T-cell (primary cell): ENCODE measurements around the gene ZNF322. TPM values are rescaled to one million over a fixed set of nuclear protein-coding genes. Genes with fewer than 3 reads are reported as not detected.

Experiments
- ATAC-seq, 4 experiments: fragments of 200-7000 bp in 3 of 4; fragments of 150-1000 bp in 1 of 4; cut with Tn5 transposase; replicated peaks in 1 of 4; 1 replicate in 3 of 4; 2 replicates in 1 of 4; pipeline ENCODE4 v1.10.0; 2021; ENCODE audit warnings: moderate library complexity in 3 of 4, mild to moderate bottlenecking in 2 of 4, moderate number of reproducible peaks in 1 of 4
- CTCF ChIA-PET, 2 donors: fragments of 300-600 bp; sonication (Branson Sonifier 250); formaldehyde crosslinking; loops; one replicate each; lab custom pipeline; 2022; ENCODE audit warnings: antibody characterized with exemption in 2 of 2; lab: Charles Lee
- POLR2A ChIA-PET, 2 donors: fragments of 300-600 bp; sonication (Branson Sonifier 250); formaldehyde crosslinking; loops; one replicate each; lab custom pipeline; 2022; ENCODE audit warnings: antibody characterized with exemption in 2 of 2; lab: Charles Lee
- DNase-seq, 35 experiments: peaks; one replicate each; pipeline versions ENCODE4 v3.0.0 to v3.0.0-alpha.2; 2013 to 2023
- H3K27ac ChIP-seq: one replicate; pipeline ENCODE4 v1.5.1; 2013; ENCODE audit warnings: low read length
- H3K27me3 ChIP-seq, 2 experiments: replicated peaks in 1 of 2; 1 replicate in 1 of 2; 2 replicates in 1 of 2; pipeline versions ENCODE4 v1.6.1 to v1.7.0; 2013; ENCODE audit warnings: low read length in 1 of 2, mixed read lengths in 1 of 2; ENCODE audit not compliant: control insufficient read depth in 2 of 2, insufficient read depth in 2 of 2; ENCODE audit errors: extremely low read depth in 1 of 2
- H3K36me3 ChIP-seq, 2 donors: 1 replicate in 1 of 2; 2 replicates in 1 of 2; pipeline versions ENCODE4 v1.6.1 to v1.7.0; 2013; ENCODE audit warnings: low read length in 1 of 2; ENCODE audit not compliant: control insufficient read depth in 2 of 2, insufficient read depth in 1 of 2; ENCODE audit errors: extremely low read depth in 1 of 2
- H3K4me1 ChIP-seq, 2 experiments: 1 replicate in 1 of 2; 2 replicates in 1 of 2; pipeline versions ENCODE4 v1.6.1 to v1.7.0; 2013; ENCODE audit warnings: low read length in 2 of 2, mixed read lengths in 1 of 2; ENCODE audit not compliant: insufficient read depth in 2 of 2, control insufficient read depth in 1 of 2; ENCODE audit errors: extremely low read depth in 1 of 2
- H3K4me3 ChIP-seq, 2 donors: 1 replicate in 1 of 2; 2 replicates in 1 of 2; pipeline versions ENCODE4 v1.5.1 to v1.7.0; 2013; ENCODE audit warnings: mild to moderate bottlenecking in 2 of 2, low read length in 1 of 2, moderate library complexity in 1 of 2; ENCODE audit not compliant: control insufficient read depth in 1 of 2; ENCODE audit errors: extremely low read depth in 1 of 2
- H3K9me3 ChIP-seq: 2 replicates; pipeline ENCODE4 v1.7.0; 2013
- H3K27ac Mint-ChIP-seq, 2 donors: one replicate each; pipeline ENCODE4 v1.8.0; 2020 to 2021; ENCODE audit warnings: mild to moderate bottlenecking in 2 of 2, mixed read lengths in 2 of 2
- H3K27me3 Mint-ChIP-seq, 2 donors: one replicate each; pipeline ENCODE4 v1.8.0; 2021 to 2022; ENCODE audit warnings: mixed read lengths in 2 of 2
- H3K36me3 Mint-ChIP-seq: one replicate; pipeline ENCODE4 v1.8.0; 2021; ENCODE audit warnings: mixed read lengths
- H3K4me1 Mint-ChIP-seq, 3 donors: one replicate each; pipeline ENCODE4 v1.8.0; 2020 to 2022; ENCODE audit warnings: mixed read lengths in 3 of 3, mild to moderate bottlenecking in 1 of 3
- H3K4me3 Mint-ChIP-seq, 3 donors: one replicate each; pipeline ENCODE4 v1.8.0; 2020 to 2022; ENCODE audit warnings: mild to moderate bottlenecking in 3 of 3, mixed read lengths in 3 of 3, moderate library complexity in 3 of 3
- H3K9me3 Mint-ChIP-seq, 3 donors: one replicate each; pipeline ENCODE4 v1.8.0; 2020 to 2022; ENCODE audit warnings: mixed read lengths in 3 of 3
- whole genome bisulfite sequencing: methylation state at CpG from one replicate; pipeline ENCODE4 v1.1.5; 2013; ENCODE audit warnings: missing lambda C conversion rate; ENCODE audit not compliant: insufficient coverage; 5-methylcytosine and 5-hydroxymethylcytosine counted together
- total RNA-seq, 35 experiments: library from RNA in 6 of 35; stranded (reverse) in 6 of 35; fragments of 120-200 nt in 1 of 35; gene quantifications; one replicate each; pipeline versions ENCODE4 v1.2.1 to v1.2.4 and lab custom pipeline; 2013 to 2026

Gene ZNF322
- total RNA-seq, 5 donors from 2014 or later (not counting 1 experiment from before 2014, with no cell fraction given) = 2.9 to 17.9 (median 14.7) TPM

DNA sequence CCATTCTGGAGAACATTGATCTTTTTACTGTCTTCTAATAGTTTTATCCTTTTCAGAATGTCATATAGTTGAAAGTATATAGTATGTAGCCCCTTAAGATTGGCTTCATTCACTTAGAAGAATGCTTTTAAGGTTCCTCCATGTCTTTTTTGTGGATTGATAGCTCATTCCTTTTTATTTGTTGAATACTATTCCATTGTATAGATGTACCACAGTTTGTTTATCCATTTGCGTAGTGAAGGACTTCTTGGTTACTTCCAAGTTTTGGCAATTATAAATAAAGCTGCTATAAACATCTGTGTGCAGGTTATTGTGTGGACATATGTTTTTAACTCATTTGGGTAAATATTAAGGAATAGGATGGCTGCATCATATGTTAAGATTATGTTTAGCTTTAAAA lies 35.0 kb downstream of the ZNF322 start:
- no CpG with 5 or more reads among the region's 1 CpG for WGBS
- H3K27me3 Mint-ChIP-seq = peaks cover 3 to 28% of the 10 kb centered on the region in 2 donors
- peaks cover 0 to 8% (median 3%) of the 10 kb centered on the region in 3 donors for H3K9me3 Mint-ChIP-seq
- no peak overlapping the region for H3K27ac Mint-ChIP-seq
- Histone ChIP-seq H3K4me1 (no peaks in the 10 kb centered on the region), H3K9me3 (peaks cover 3% of the 10 kb centered on the region), H3K27ac (no peak overlapping the region), H3K27me3 (peaks cover 2 to 3% of the 10 kb centered on the region in 2 experiments), H3K4me3 (no peak overlapping the region), H3K36me3 (no peaks in the 10 kb centered on the region)
- CTCF ChIA-PET = interaction anchor here in 1 of 2 donors (0.5 kb wide), 1 partner anchor 18 kb away, joined by 3 read pairs; no protein-coding TSS in a partner anchor
- no peak overlapping the region for H3K4me3 Mint-ChIP-seq
- no peaks in the 10 kb centered on the region for H3K4me1 Mint-ChIP-seq
- POLR2A ChIA-PET = no interaction called here
- peaks cover 3% of the 10 kb centered on the region for H3K36me3 Mint-ChIP-seq
- DNase-seq = no peak
- ATAC-seq = no peak

DNA sequence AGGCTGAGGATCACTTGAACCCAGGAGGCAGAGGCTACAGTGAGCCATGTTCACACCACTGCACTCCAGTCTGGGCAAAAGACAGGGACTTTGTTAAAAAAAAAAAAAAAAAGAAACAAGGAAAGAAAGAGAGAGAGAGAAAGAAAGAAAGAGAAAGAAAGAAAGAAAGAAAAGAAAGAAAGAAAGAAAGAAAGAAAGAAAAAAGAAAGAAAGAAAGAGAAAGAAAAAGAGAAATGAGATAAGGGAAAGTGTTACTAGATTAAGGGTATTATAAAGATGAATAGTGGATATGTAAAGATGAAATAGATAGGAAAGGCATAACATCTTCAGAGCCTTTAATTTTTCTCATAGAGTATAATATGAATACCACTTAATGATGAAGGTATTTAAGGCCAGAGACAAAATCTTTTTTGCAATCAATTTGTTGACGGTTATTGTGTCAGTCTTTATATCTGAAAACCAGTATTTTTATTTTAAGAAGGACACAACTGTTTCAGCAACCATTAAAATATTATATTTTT lies 36.1 kb downstream of the ZNF322 start:
- no peak overlapping the region for H3K4me3 Mint-ChIP-seq
- H3K27ac Mint-ChIP-seq = no peak overlapping the region
- no peaks in the 10 kb centered on the region for H3K4me1 Mint-ChIP-seq
- ChIA-PET CTCF (no interaction called here), POLR2A (interaction anchor here in 1 of 2 donors (0.6 kb wide), 2 partner anchors 42 to 115 kb away, joined by 3 to 5 read pairs; no protein-coding TSS in a partner anchor)
- no peak for ATAC-seq
- Histone ChIP-seq H3K4me3 (no peak overlapping the region), H3K27me3 (peaks cover 2 to 3% of the 10 kb centered on the region in 2 experiments), H3K4me1 (no peaks in the 10 kb centered on the region), H3K36me3 (no peaks in the 10 kb centered on the region), H3K27ac (no peak overlapping the region), H3K9me3 (peaks cover 3% of the 10 kb centered on the region)
- WGBS = no CpG with 5 or more reads among the region's 1 CpG
- peaks cover under 1 to 22% of the 10 kb centered on the region in 2 donors for H3K27me3 Mint-ChIP-seq
- peaks cover 0 to 8% (median 3%) of the 10 kb centered on the region in 3 donors for H3K9me3 Mint-ChIP-seq
- no peak for DNase-seq
- H3K36me3 Mint-ChIP-seq = peaks cover 3% of the 10 kb centered on the region

DNA sequence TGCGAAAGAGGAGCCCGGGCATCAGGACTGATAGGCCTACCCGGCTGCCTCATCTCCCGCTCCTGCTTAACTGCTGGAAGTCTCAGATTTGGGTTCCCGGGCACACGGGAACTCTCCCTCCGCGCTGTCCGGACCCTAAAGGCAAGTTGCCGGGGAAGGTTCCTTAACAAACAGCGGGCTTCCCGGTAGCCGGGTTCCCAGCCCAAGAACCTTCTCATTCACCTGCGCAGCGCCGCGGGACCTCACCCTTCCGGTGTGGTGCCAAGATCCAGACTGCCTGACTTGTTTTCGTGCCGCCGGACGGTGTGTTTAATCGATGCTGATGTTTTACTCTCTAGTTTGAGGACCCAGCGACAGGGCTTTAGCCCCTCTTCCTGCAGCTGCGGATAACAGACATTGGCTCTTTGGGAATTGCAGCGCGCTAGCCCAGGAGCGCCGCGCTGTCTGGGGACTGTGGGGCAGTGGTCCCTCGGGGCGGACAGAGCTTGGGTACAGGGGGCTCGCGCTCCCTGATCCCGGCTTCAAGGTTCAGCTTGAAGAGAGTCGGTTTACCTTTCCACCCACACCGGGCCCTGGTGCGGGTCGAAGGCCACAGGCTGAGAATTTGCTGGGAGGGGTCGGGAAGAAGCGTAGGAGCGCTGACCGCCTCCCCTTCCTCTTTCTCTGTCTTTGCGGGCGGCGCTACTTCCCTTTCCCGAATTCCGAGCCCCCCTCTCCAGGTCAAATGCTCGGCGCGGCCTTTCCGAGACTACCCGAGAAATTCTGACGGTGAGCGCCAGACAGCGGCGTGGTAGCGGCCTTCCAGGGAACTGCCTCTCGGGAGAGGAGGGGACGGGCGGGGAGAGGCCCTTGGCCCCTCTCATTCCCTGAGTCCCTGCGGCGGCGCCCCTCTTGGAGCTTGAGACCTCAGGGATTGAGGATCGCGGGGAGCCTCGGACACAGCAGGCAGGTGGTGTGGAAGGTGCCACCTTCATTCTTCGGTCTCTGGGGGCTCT lies 45.6 kb downstream of the ZNF322 start:
- POLR2A ChIA-PET = no interaction called here
- H3K36me3 ChIP-seq = no peaks in the 10 kb centered on the region
- Mint-ChIP-seq H3K27me3 (peaks cover 27 to 33% of the 10 kb centered on the region in 2 donors), H3K27ac (peak overlapping the region in 1 of 2 donors; percentile 34), H3K4me1 (peaks cover 7 to 19% (median 13%) of the 10 kb centered on the region in 3 donors), H3K4me3 (peak overlapping the region; percentile 68 to 85 (median 77)), H3K36me3 (no peaks in the 10 kb centered on the region), H3K9me3 (no peaks in the 10 kb centered on the region)
- peaks cover 2 to 17% of the 10 kb centered on the region in 2 experiments for H3K4me1 ChIP-seq
- no peak overlapping the region for H3K27ac ChIP-seq
- peak overlapping the region; percentile 38 to 74 for H3K4me3 ChIP-seq
- 9% methylated on average over 52 of the region's 68 CpGs for WGBS
- H3K9me3 ChIP-seq = peaks cover 2% of the 10 kb centered on the region
- peak; percentile 57 to 82 (median 74) for ATAC-seq
- CTCF ChIA-PET = no interaction called here
- peak in 14 of 35 experiments; percentile 10 to 49 (median 29) for DNase-seq
- peaks cover 15 to 35% of the 10 kb centered on the region in 2 experiments for H3K27me3 ChIP-seq

DNA sequence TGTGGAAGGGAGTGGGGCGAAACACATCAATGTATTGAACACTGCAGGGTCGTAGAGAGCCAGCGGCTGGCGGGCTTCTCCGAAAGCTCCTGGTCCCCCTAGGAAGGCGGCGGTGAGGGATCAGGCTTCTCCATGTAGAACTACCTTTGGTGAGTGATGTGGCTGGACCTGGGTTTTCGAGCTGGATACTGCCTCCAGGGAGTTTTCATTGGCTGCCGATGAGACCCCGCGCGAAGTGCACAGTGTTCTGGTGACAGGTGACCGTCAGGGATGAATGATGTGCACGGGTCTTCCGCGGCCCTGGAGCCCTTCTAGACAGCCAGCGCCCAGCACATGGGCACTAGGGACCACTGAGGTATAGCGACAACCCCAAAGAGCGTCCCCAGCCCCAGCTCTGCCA lies 46.3 kb downstream of the ZNF322 start:
- Histone ChIP-seq H3K27me3 (peaks cover 15 to 35% of the 10 kb centered on the region in 2 experiments), H3K4me1 (peaks cover 2 to 17% of the 10 kb centered on the region in 2 experiments), H3K27ac (no peak overlapping the region), H3K9me3 (peaks cover 2% of the 10 kb centered on the region), H3K4me3 (no peak overlapping the region), H3K36me3 (no peaks in the 10 kb centered on the region)
- ATAC-seq = peak in 2 of 4 experiments; percentile 14 to 32
- DNase-seq = no peak
- H3K27me3 Mint-ChIP-seq = peaks cover 27 to 33% of the 10 kb centered on the region in 2 donors
- H3K9me3 Mint-ChIP-seq = no peaks in the 10 kb centered on the region
- peak overlapping the region; percentile 28 to 85 (median 77) for H3K4me3 Mint-ChIP-seq
- POLR2A ChIA-PET = no interaction called here
- H3K27ac Mint-ChIP-seq = no peak overlapping the region
- CTCF ChIA-PET = no interaction called here
- WGBS = 68% methylated on average over 18 of the region's 19 CpGs
- peaks cover 8 to 19% (median 14%) of the 10 kb centered on the region in 3 donors for H3K4me1 Mint-ChIP-seq
- H3K36me3 Mint-ChIP-seq = no peaks in the 10 kb centered on the region

DNA sequence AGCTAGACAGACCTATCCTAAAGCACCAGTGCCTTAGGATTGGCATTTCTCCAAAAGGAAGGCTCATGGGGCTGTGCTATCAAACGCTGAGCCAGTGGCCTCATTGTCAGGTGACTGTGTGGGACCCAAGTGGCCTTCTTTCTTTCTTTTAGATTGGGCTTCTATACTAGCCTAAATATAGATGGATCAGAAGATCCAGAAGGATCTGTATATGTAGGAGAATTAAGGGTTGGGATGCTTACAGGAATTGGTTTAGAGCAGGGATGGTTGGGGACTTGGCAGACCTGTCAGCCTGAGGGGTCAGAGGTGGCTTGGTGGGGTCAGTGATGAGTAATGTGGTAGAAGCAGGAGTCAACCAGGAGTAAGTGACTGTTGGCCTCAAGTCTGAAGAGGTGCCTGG lies 47.9 kb downstream of the ZNF322 start:
- Mint-ChIP-seq H3K36me3 (no peaks in the 10 kb centered on the region), H3K4me3 (no peak overlapping the region), H3K27ac (no peak overlapping the region)

DNA sequence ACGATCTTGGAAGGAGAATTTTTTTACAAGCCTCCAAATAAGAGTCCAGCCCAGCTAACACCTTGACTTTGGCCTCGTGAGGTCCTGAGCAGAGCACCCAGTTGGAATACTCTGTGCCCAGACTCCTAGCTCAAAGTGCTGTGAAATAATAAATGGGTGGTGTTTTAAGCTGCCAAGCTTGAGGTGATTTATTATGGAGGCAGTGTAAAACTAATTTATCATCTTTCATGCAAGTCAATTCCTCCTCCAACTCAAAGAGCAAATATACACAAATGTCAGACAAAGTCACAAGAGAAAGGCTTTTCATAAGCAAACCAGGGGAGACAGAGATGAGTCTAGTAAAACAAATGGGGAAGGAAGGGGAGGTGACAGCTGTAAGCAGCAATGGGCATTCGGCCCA lies 50.1 kb downstream of the ZNF322 start:
- ATAC-seq = no peak
- WGBS = 43% methylated on average over 1 of the region's 3 CpGs
- Histone ChIP-seq H3K27me3 (peaks cover 13 to 20% of the 10 kb centered on the region in 2 experiments), H3K36me3 (no peaks in the 10 kb centered on the region), H3K27ac (no peak overlapping the region), H3K4me3 (no peak overlapping the region), H3K4me1 (peaks cover 2 to 15% of the 10 kb centered on the region in 2 experiments), H3K9me3 (no peaks in the 10 kb centered on the region)
- POLR2A ChIA-PET = no interaction called here
- Mint-ChIP-seq H3K27me3 (peaks cover 8 to 23% of the 10 kb centered on the region in 2 donors), H3K9me3 (no peaks in the 10 kb centered on the region), H3K36me3 (no peaks in the 10 kb centered on the region), H3K27ac (no peak overlapping the region), H3K4me3 (no peak overlapping the region), H3K4me1 (peaks cover 15 to 23% (median 20%) of the 10 kb centered on the region in 3 donors)
- CTCF ChIA-PET = interaction anchor here in 1 of 2 donors (0.6 kb wide), 1 partner anchor 466 kb away, joined by 3 read pairs; no protein-coding TSS in a partner anchor
- no peak for DNase-seq

More for the DNA sequence above, 47.9 kb downstream of the ZNF322 start:
- Histone ChIP-seq H3K36me3 (no peaks in the 10 kb centered on the region), H3K4me3 (no peak overlapping the region), H3K4me1 (peaks cover 2 to 17% of the 10 kb centered on the region in 2 experiments), H3K27me3 (peaks cover 15 to 33% of the 10 kb centered on the region in 2 experiments), H3K9me3 (peaks cover 2% of the 10 kb centered on the region), H3K27ac (no peak overlapping the region)
- CTCF ChIA-PET = no interaction called here
- WGBS = 40% methylated on average over 1 of the region's 1 CpG
- POLR2A ChIA-PET = no interaction called here
- Mint-ChIP-seq H3K4me1 (peaks cover 18 to 28% (median 21%) of the 10 kb centered on the region in 3 donors), H3K9me3 (no peaks in the 10 kb centered on the region), H3K27me3 (peaks cover 24 to 33% of the 10 kb centered on the region in 2 donors)
- ATAC-seq (no peak), DNase-seq (no peak)
